Measurements from ENCODE around the gene TGFBR3L.
"Not testable (repeated sequence)": the region's sequence is repeated elsewhere in the genome, so short reads cannot be mapped to it uniquely, and the experiment has no call there.

TGFBR3L gene

DNA sequence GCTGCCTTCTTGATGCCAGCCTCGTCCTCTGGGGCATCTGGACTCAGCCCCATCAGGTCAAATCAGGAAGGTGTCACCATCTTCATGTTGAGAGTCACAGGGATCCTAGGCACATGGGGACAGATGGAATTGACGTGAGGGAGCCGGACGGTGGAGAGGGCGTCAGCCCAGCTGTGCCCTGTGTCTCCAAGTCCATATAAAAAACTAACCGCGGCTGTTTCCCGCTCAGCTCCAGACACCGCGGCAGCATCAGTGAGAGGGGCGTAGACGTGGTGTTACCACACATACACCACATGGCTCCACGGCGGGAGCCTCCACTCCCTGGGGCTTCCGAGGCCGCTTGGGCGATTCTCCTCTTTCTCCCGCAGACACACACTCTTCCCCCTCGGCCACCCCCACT lies 34.8 kb upstream of the TGFBR3L start:
- DNase-seq (ENCODE audit: low spot score), result no peak

DNA sequence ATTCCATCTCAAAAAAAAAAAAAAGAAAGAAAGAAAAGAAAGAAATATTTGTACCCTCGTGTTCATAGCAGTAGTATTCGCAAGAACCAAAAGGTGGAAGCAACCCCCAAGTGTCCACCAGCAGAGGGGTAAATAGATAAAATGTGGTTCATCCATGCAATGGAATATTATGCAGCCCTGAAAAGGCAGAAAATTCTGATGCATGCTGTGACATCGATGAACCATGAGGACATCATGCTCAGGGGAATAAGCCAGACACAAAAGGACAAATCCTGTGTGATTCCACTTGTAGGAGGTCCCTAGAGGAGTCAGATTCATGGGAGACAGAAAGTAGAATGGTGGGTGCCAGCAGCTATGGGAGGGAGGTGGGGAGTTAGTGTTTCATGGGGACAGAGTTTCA lies 32.7 kb upstream of the TGFBR3L start:
- DNase-seq (ENCODE audit: low spot score), result no peak

DNA sequence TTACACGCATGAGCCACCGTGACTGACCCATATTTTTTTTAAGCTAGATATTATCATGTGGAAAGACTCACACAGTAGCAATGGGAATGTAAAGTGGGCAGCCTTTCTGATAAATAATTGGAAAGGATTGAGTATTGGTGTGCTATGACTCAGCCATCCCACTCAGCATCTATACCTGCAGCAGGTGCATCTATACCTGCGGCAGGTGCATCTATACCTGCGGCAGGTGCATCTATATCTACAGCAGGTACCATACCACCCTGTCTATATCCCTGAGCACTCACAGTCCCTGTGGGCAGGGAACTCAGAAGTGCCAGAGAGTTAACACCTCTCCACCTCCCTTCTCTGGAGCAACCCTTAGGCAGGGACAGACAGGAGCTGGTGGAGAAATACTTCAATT lies 31.5 kb upstream of the TGFBR3L start:
- DNase-seq (ENCODE audit: low spot score), result no peak

DNA sequence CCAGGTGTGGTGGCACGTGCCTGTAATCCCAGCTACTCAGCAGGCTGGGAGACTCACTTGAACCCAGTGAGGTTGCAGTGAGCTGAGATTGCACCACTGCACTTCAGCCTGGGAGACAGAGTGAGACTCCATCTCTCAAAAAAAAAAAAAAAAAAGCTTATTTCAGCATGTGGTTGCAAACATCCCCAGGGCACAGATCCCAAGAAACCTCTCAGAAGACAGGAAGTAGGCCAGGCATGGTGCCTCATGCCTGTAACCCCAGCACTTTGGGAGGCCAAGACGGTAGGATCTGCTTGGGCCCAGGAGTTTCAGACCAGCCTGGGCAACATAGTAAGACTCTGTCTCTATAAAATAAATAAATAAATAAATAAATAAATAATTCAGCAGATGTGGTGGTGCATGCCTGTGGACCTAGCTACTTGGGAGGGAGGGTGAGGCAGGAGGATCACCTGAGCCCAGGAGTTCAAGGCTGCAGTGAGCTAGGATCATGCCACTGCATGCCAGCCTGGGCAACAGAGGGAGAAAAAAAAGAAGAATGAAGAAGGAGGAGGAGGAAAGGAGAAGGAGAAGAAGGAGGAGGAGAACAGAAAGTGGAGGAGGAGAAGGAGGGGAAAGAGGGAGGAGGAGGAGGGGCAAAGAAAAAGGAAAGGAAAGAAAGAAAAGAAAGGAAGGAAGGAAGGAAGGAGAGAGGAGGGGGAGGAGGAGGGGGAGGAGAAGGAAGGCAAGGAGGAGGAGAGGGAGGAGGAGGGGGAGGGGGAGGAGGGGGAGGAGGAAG lies 30.6 kb upstream of the TGFBR3L start:
- DNase-seq (ENCODE audit: low spot score), result no peak

DNA sequence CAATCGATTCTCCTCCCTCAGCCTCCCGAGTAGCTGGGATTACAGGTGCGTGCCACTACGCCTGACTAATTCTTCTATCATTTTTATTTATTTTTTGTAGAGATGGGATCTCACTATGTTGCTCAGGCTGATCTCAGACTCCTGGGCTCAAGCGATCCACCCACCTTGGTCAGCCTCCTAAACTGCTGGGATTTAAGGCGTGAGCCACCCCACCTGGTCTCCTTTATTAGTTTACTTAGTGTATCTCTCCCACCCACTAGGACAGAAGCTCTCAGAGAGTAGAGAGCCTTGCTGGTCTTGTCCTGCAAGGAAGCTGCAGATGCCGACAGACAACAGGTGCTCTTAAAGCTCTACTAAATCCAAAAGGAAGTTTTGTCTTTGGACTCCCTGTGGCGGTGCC lies 28.8 kb upstream of the TGFBR3L start:
- DNase-seq (ENCODE audit: low spot score), result no peak

DNA sequence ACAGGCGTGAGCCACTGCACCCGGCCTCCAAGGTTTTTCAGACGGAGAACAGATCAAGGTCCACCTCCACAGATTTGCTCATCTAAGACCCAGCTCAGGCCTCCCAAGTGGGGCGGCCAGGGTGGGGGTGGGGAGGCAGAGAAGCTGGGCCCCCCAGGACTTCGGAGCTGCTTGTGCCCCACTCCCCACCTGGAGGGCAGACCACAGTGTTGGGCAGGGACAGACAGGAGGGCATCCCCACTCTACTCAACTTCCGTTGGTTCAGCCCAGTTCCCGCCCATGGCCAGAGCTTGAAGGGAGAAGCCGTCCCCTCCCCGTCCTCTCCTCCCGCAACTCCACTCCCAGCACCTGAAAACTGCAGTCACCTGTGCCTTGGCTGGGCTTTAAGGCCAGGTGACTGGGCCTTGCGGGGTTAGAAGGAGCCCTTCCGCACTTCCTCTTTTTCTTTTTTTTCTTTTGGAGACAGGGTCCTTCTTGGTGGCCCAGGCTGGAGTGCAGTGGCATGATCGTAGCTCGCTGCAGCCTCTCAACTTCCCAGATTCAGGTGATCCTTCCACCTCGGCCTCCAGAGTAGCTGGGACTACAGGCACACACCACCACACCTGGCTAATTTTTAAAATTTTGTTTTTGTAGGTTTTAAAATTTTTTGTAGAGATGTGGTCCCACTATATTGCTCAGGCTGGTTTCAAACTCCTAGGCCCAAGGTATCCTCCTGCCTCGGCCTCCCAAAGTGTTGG lies 27.1 kb upstream of the TGFBR3L start:
- DNase-seq (ENCODE audit: low spot score), result no peak

DNA sequence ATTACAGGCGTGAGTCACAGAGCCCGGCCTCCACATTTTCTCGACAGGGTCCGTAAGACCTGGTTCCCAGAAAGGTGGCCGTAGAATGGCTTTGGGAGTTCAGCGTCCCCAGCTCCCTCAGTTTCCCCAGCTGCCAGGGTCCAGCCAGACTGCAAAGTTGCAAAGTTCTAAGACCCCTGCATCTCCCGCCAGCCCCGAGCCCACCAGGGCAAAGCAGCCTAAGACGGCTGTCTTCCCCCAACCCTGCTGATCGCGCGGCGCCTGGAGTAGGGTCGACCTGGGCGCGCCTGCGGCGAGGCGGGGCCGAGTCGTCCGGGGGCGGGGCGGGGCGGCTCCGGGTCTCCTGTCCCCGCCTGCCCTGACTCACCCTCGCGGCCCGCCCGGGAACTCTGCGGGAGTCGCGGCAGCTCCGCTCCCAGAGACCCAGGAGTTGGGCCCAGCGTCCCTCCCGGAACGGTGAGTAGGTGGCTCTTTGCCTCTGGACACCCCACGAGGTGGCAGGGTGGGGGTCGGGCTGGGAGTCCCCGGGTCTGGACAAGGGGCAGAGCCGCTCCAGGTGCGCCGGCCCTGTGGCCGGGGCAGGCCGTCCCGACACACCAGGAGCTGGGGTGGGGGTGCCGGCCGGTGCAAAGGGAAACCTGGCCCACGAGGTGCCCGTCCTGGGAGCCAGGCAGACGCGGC lies 26.3 kb upstream of the TGFBR3L start, which contains the start of gene LRRC8E:
Gene LRRC8E (plus strand): TSS at position 366 of the 681 bp plus-strand sequence. CDS start 7,094 bp downstream, outside the sequence.
- DNase-seq (ENCODE audit: low spot score), result peak; percentile 66

DNA sequence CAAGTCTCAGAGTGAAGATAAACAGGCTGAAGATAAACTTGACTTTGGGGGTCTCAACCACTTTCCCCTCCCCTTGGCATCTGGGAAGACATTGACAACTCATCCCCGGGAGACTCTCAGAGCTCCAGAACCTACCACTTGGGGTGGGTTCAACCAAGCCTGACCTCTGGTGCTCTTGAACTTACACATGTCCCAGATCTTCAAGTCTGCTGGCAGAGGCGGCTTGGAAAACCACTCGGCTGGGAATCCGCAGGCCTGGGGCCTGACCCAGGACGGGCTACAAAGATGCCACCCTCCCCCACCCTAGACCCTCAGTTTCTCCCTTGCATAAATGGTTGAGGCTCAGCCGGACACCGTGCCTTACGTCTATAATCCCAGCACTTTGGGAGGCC lies 25.8 kb upstream of the TGFBR3L start:
- DNase-seq (ENCODE audit: low spot score), result no peak

DNA sequence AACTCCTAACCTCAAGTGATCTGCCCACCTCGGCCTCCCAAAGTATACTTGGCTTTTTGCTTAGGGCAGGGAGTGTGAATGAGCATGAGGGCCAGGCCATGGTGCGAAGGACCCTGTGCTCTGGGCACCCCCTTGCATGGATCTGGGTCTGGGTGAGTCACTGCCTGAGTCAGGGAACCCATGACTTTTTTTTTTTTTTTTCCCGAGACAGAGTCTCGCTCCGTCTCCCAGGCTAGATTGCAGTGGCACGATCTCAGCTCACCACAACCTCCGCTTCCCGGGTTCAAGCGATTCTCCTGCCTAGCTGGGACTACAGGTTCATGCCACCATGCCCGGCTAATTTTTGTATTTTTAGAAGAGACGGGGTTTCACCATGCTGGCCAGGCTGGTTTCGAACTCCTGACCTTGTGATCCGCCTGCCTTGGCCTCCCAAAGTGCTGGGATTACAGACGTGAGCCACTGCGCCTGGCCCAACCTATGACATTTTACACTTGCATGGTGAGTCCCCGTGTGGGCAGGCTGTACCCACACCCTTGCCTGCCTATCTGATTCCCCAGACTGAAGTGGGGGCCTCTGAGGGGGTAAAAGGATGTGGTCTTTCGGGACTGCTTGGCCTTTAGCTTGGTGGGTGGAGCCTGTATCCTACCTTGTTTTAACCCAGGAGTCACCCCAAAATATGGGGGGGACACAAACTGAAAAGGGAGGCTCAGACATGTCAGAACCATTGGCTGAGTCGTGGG lies 21.1 kb upstream of the TGFBR3L start:
- DNase-seq (ENCODE audit: low spot score), result not testable (repeated sequence)

DNA sequence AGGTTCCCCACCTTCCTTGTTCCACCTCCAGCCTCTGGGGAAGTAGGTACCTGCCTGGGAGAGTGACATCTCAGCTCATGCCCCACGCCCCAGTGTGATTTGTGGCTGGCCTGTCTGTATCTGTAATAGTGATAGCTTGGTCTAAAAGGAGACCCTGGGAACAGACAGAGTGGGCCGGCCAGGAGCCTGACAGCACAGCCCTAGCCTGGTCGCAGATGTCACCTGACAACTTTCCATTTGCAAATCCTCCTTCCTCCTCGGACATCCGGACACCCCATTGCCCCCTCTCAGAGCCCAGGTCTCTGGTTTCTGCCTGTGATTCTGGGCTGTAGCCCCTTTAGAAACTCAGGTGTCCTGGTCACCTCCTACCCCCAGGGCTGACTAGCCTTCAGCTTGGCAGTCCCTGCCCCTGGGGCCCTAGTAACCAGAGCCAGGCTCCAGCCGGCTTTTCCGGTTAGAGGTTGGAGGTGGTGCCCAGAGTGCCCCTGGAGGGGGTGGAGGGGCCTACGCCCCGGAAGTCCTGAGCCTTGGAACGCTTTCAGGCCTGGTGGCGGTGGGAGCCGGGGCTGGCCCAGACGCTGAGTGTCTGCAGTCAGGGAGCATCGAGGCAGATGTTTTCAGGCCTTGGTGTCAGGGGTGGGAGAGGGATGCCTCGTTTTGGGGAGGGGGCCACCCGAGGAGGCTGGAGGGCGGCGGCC lies 19.9 kb upstream of the TGFBR3L start:
- no peak for DNase-seq (ENCODE audit: low spot score)

DNA sequence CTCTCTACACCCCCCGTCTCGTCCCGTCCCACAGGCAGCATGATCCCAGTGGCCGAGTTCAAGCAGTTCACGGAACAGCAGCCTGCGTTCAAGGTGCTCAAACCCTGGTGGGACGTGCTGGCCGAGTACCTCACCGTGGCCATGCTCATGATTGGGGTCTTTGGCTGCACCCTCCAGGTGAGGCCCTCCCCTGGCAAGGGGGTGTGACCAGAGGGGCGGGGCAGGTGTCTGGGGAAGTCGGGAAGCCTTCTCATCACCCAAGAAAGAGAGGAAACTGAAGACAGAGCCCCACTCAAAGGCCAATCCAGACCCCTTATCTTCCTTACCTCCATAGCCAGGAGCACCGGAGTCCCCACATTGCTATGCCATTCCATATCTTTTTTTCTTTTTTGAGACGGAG lies 19.1 kb upstream of the TGFBR3L start:
- DNase-seq (ENCODE audit: low spot score), result no peak

DNA sequence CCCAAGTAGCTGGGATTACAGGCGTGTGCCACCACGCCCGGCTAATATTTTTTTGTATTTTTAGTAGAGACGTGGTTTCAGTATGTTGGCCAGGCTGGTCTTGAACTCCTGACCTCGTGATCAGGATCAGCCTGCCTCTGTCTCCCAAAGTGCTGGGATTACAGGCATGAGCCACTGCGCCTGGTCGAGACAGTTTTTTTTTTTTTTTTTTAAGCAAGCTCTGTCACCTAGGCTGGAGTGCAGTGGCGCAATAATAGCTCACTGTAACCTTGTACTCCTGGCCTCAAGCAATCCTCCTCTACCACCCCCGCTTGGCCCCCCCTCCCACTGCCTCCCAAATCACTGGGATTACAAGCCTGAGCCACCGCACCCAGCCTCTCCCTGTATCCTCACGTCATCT lies 17.3 kb upstream of the TGFBR3L start:
- no peak for DNase-seq (ENCODE audit: low spot score)

DNA sequence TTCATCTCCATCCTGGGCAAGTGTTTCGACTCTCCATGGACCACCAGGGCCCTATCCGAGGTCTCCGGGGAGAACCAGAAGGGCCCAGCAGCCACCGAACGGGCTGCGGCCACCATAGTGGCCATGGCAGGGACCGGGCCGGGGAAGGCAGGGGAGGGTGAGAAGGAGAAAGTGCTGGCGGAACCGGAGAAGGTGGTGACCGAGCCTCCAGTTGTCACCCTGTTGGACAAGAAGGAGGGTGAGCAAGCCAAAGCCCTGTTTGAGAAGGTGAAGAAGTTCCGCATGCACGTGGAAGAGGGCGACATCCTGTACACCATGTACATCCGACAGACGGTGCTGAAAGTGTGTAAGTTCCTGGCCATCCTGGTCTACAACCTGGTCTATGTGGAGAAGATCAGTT lies 15.7 kb upstream of the TGFBR3L start:
- no peak for DNase-seq (ENCODE audit: low spot score)

DNA sequence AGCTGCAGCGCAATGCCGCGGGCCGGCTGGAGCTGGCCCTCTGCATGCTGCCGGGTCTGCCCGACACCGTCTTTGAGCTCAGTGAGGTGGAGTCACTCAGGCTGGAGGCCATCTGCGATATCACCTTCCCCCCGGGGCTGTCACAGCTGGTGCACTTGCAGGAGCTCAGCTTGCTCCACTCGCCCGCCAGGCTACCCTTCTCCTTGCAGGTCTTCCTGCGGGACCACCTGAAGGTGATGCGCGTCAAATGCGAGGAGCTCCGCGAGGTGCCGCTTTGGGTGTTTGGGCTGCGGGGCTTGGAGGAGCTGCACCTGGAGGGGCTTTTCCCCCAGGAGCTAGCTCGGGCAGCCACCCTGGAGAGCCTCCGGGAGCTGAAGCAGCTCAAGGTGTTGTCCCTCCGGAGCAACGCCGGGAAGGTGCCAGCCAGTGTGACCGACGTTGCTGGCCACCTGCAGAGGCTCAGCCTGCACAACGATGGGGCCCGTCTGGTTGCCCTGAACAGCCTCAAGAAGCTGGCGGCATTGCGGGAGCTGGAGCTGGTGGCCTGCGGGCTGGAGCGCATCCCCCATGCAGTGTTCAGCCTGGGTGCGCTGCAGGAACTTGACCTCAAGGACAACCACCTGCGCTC lies 14.8 kb upstream of the TGFBR3L start:
- peak; percentile 19 for DNase-seq (ENCODE audit: low spot score)

DNA sequence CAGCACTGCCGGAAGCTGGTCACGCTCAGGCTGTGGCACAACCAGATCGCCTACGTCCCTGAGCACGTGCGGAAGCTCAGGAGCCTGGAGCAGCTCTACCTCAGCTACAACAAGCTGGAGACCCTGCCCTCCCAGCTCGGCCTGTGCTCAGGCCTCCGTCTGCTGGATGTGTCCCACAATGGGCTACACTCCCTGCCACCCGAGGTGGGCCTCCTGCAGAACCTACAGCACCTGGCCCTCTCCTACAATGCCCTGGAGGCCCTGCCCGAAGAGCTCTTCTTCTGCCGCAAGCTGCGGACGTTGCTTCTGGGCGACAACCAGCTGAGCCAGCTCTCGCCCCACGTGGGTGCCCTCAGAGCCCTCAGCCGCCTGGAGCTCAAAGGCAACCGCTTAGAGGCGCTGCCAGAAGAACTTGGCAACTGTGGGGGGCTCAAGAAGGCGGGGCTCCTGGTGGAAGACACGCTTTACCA lies 14.2 kb upstream of the TGFBR3L start:
- DNase-seq (ENCODE audit: low spot score), result no peak

DNA sequence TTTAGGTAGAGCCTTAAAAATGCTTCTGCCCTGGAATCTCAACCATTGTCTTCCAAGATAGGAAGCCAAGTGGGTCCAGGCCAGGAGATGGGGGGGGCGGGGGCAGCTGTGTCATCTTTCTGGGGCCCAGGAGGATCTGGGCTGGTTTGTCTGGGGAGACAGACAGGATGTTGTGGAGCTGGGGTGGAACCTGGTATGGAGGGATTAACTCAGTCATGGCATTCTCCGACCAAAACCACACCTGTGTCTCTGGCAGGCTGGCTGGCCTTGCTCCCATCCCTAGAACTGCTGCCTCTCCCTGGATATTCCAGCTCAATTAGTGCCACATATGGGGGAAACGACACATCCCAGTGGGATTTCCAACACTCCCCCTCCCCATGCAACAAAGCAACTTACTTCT lies 13.7 kb upstream of the TGFBR3L start:
- no peak for DNase-seq (ENCODE audit: low spot score)

DNA sequence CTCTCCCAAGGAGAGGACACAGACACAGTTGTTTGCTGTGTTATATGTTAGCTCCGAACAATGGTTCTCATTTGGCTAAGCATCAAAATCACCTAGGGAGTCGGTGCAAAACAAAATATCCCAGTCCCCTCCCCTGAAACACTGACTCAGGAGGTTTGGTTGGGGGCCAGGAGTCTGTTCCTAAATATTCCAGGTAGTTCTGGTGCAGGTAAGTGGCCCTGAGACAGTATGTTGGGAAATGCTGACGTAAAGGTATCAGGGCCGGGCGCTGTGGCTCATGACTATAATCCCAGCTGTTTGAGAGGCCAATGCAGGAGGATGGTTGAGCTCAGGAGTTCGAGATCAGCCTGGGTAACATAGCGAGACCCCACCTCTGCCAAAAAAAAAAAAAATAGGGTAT lies 13.3 kb upstream of the TGFBR3L start:
- DNase-seq (ENCODE audit: low spot score), result no peak

DNA sequence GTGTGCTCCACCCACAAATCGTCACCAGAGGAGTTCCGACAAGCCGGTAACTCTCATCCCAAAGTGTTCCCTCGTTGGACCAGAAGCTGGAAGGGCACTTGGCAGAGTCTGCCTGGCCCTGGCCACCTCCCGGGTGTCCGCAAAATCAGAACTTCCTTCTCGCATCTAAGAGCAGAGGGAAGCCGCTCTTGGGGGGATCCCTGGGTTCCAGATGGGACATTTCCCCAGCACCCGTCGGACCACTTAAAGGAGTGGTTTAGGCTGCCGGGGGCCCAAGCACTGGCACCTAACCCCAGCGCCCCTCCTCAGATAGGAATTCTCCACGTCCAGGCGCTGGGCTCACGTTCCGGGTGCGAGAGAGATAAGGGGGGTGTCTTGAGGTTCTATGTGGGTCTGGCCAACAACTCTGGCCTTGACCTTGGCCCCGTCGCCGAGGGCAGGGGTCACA lies 11.8 kb upstream of the TGFBR3L start:
- DNase-seq (ENCODE audit: low spot score), result no peak

DNA sequence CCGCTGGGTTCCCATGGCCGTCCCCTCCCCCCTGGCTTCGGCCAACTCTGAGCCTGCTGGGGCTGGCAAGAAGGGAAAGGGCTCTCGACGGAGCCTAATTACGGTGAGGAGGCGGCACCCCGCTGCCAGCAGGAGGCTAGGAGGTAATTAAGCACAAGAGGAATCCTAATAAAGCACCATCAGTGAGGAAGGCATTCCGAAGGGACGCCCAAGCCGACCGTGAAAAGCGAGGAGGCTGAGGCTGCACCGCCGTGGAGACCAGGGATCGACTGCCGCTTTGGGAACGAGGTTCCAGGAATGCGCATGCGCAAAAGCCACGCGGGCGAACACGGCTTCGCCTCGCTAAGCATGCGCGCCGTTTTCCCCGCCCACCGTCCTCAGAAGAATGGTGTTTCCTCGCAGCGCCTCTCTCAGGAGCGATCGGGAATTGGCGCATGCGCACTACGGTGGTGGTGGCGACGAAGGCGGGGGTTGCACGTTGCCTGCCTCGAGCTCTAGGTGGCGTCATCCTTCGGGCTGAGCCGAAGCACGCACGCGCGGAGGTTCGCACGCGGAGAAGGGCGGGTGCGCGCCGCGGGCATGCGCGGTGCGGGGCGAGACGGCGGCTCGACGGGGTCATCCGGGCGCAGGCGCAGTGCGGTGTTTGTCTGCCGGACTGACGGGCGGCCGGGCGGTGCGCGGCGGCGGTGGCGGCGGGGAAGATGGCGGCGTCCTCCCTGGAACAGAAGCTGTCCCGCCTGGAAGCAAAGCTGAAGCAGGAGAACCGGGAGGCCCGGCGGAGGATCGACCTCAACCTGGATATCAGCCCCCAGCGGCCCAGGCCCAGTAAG lies 11.2 kb upstream of the TGFBR3L start, which contains the start of gene MAP2K7:
Gene MAP2K7 (plus strand): TSS at position 634 of the 830 bp plus-strand sequence. CDS start 68 bp downstream, at position 702.
- peak; percentile 99 for DNase-seq (ENCODE audit: low spot score)
